NCI-H146 treated with DMSO at 0.1 percent for 48 hours (cell line): ENCODE results near the gene HNRNPLL.

Experiments used
- DNase-seq: peaks from one replicate; lab custom pipeline; 2025; ENCODE audit not compliant: unreplicated experiment; lab: John Stamatoyannopoulos, UW

The HNRNPLL gene

GRCh38 chr2:38533757-38534545, 68.8 kb downstream of the HNRNPLL start:
- no peak for DNase-seq

GRCh38 chr2:38533180-38533579, 69.5 kb downstream of the HNRNPLL start:
- DNase-seq, result no peak

- DNase-seq, result no peak
Observed at GRCh38 chr2:38532366-38532765, 70.4 kb downstream of the HNRNPLL start.

GRCh38 chr2:38529208-38529607, 73.5 kb downstream of the HNRNPLL start:
- DNase-seq, result no peak

GRCh38 chr2:38528534-38528933, 74.2 kb downstream of the HNRNPLL start:
- no peak for DNase-seq

GRCh38 chr2:38528008-38528442, 74.7 kb downstream of the HNRNPLL start:
- DNase-seq, result peak; percentile 46

- no peak for DNase-seq
Observed at GRCh38 chr2:38527338-38528007, 75.3 kb downstream of the HNRNPLL start.

DNA sequence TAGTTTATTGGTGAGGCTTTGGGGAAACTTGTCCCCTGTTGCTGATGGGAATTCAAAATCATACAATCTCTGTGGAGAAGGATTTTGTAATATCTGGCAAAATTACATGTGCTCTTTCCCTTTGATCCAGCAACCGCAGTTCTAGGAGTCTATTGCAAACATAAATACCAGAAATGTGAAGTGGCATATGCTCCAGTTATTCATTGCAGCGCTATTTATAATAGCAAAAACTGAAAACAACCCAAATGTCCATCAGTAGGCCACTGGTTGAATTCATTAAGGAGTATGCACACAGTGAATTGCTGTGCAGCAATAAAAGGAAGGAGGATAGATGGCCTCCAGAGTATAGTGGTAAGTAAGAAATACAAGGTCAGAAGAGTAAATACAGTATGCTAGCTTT, 76.5 kb downstream of the HNRNPLL start:
- DNase-seq, result no peak

GRCh38 chr2:38524580-38524979, 78.1 kb downstream of the HNRNPLL start:
- DNase-seq, result no peak

DNA sequence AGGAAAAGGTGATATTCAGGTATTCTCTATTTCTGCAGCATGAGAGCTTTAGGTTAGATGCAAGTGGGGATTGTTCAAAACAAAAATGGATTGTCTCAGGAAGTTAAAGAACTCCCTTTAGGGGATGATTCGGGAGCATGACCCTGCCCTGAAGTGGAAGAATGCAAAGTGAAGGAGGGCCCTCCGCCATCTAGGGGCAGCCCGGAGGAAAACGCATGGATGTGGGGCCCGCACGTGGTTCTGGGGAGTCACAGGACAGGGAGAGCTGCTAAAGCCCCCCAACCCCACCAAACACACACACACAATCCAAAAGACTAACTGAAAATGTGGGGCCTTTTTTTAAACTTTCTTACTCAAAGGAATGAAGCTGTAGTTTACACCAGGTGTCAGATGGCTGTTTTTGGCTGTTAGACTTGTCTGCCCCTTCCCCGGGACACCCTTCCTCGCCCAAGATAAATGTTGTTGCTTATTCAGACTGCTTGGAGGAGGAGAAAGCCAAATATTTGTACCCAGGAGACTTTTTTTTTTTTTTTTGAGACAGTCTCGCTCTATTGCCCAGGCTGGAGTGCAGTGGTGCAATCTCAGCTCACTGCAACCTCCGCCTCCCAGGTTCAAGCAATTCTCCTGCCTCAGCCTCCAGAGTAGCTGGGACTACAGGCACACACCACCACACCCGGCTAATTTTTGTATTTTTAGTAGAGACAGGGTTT, 78.8 kb downstream of the HNRNPLL start:
- no peak for DNase-seq

GRCh38 chr2:38522754-38523349, 79.9 kb downstream of the HNRNPLL start:
- no peak for DNase-seq

DNA sequence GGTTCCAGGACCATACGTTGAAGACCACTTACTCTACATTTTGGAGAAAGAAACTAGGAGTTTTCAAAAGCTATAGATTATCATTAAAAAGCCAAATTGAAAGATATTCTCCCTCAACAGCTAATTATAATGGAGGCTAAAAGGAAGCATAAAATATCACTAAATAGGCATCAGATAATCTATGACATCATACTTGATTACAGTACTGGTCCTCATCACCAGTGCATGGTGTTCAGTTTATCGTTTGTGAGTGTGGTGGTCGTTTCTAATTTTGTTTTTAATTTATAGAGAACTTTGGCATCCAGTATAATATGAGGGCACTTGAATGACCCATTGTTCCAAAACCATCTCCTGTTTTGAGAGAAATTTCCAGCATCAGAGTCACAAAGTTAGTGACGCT, 80.9 kb downstream of the HNRNPLL start:
- DNase-seq, result no peak

DNA sequence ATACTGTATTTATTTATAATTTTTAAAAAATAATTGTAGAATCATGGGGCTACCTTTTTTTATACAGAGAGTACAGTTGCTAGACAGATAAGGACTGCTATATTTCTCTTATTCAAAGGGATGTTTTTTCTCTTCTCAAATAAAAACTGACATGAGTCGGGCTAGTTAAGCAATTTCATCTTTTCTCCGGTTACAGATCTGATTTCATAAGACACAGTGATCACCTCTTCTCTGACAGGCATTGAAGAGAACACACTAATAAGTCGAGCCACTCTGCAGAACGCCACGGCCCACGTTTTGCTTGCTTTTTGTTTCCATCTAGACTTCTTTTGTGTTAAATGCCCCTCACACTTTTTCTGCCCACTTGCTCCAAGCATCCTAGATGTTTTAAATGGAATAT, 85.4 kb downstream of the HNRNPLL start:
- no peak for DNase-seq

- no peak for DNase-seq
Observed at GRCh38 chr2:38516526-38516925, 86.2 kb downstream of the HNRNPLL start.

DNA sequence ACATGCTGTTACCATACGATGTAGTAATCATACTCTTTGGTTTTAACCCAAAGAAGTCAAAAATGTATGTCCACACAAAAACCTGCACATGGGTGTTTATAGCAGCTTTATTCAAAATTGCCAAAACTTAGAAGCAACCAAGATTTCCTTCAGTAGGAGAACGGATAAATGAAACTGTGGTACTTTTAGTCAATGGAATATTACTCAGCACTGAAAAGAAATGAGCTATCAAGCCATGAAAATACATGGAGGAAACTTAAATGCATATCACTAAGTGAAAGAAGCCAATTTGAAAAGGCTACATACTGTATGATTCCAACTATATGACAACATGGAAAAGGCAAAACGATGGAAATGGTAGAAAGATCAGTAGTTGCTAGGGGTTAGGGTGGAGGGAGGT, 86.6 kb downstream of the HNRNPLL start:
- DNase-seq, result no peak

DNA sequence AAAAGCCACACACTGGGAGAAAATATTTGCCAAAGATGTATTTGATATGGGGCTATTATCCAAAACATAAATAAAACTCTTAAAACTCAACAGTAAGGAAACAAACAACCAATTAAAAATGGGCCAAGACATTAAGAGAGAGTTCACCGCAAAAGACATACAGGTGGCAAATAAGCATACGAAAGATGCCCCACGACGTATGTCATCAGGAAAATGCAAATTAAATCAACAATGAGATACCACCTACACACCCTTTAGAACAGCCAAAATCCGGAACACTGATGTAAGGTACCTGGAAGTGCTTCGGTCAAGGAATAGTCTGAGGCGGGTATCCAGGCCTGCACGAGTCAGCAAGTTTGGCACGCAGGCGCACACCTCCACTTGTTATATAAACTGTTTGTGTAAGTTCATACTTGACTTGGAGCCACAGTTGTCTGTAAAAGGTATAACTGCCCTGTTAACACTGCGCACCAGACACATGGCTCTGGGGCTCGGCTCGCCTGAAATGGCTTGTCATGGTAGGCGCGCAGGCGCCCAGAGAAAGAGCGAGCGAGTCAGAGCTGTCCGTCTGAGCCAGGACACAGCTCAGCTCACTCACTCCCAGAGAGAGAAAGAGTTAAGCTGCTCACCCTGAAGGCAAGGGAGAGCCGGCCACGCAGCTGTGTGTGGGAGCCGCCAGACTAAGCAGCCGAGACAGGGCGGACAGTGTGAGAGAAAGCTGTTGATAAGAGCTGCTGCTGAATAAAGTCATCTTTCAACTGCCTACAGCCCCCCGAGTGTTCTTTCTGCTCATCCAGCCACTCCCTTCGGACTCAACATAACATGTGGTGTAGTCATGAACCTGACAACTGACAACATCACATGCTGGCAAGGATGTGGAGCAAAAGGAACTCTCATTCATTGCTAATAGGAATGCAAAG, 87.3 kb downstream of the HNRNPLL start:
- no peak for DNase-seq

DNA sequence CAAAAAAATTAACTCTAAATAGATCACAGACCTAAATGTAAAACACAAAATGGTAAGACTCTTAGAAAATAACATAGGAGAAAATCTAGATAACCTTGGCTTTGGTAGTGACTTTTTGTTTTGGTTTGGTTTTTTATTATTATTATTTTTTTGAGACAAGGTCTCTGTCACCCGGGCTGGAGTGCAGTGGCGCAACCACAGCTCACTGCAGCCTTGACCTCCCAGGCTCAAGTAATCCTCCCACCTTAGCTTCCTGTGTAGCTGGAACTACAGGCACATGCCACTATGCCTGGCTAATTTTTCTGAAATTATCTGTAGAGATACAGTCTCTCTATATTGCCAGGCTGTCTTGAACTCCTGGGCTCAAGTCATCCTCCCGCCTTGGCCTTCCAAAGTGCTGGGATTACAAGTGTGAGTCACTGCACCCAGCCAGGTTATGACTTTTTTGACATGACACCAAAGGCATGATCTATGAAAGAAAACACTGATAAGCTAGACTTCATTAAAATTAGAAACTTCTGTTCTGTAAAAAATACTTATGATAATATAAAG, 88.0 kb downstream of the HNRNPLL start:
- no peak for DNase-seq

GRCh38 chr2:38512211-38512610, 90.5 kb downstream of the HNRNPLL start:
- no peak for DNase-seq
